AG20443 (cell line): ENCODE results near the gene B4GALNT2.
"Not testable (repeated sequence)": the region's sequence is repeated elsewhere in the genome, so short reads cannot be mapped to it uniquely, and the experiment has no call there.

ENCODE experiments used
- DNase-seq: peaks from one replicate; pipeline ENCODE4 v3.0.0; 2012; ENCODE audit warnings: low spot score, mixed read lengths

B4GALNT2 gene

GRCh38 chr17:49183341-49183740 is 50.8 kb downstream of the B4GALNT2 start:
- no peak for DNase-seq

GRCh38 chr17:49183801-49184200 is 51.2 kb downstream of the B4GALNT2 start:
- no peak for DNase-seq

GRCh38 chr17:49184522-49184921 is 52.0 kb downstream of the B4GALNT2 start:
- DNase-seq, result not testable (repeated sequence)

GRCh38 chr17:49185381-49185780 is 52.8 kb downstream of the B4GALNT2 start:
- not testable (repeated sequence) for DNase-seq

GRCh38 chr17:49187301-49187700 is 54.7 kb downstream of the B4GALNT2 start:
- DNase-seq, result no peak

- DNase-seq, result no peak
Observed at GRCh38 chr17:49190932-49191331, 58.4 kb downstream of the B4GALNT2 start.

- DNase-seq, result no peak
Observed at GRCh38 chr17:49191409-49191916, 58.9 kb downstream of the B4GALNT2 start.

GRCh38 chr17:49191917-49192741 is 59.6 kb downstream of the B4GALNT2 start:
- DNase-seq, result peak; percentile 68

GRCh38 chr17:49193513-49194296 is 61.1 kb downstream of the B4GALNT2 start:
- DNase-seq, result peak; percentile 47

- DNase-seq, result no peak
Observed at GRCh38 chr17:49194297-49194607, 61.7 kb downstream of the B4GALNT2 start.

GRCh38 chr17:49195751-49196150 is 63.2 kb downstream of the B4GALNT2 start:
- no peak for DNase-seq

- DNase-seq, result no peak
Observed at GRCh38 chr17:49196520-49196919, 64.0 kb downstream of the B4GALNT2 start.

- no peak for DNase-seq
Observed at GRCh38 chr17:49197346-49197998, 64.9 kb downstream of the B4GALNT2 start.

GRCh38 chr17:49198211-49198610 is 65.6 kb downstream of the B4GALNT2 start:
- DNase-seq, result no peak

GRCh38 chr17:49200423-49201083 is 68.0 kb downstream of the B4GALNT2 start:
- no peak for DNase-seq

GRCh38 chr17:49201481-49201927 is 68.9 kb downstream of the B4GALNT2 start:
- DNase-seq, result peak; percentile 44

- no peak for DNase-seq
Observed at GRCh38 chr17:49203796-49204195, 71.2 kb downstream of the B4GALNT2 start.

- DNase-seq, result peak; percentile 65
Observed at GRCh38 chr17:49204516-49204915, 71.9 kb downstream of the B4GALNT2 start.

GRCh38 chr17:49209061-49209571 is 76.5 kb downstream of the B4GALNT2 start:
- no peak for DNase-seq

GRCh38 chr17:49210158-49211029 is 77.8 kb downstream of the B4GALNT2 start, which contains the start of the genes ABI3 and GNGT2:
TSS of gene ABI3 (plus strand) at chr17:49210707. CDS start at chr17:49210725, 18 bp downstream.
TSS of gene GNGT2 (minus strand) at chr17:49210574. CDS start at chr17:49207422, 3,152 bp downstream.
- DNase-seq, result no peak
